Smooth muscle cell (in vitro differentiated cells): ENCODE data around the gene SENP3. TPM values are rescaled to one million over a fixed set of nuclear protein-coding genes. Genes with fewer than 3 reads are reported as not detected.

Source experiments
- DNase-seq: peaks from one replicate; lab custom pipeline; 2025; ENCODE audit not compliant: unreplicated experiment; lab: John Stamatoyannopoulos, UW
- H2AFZ ChIP-seq: fragments of 200-600 bp; sonication (generic); 2 replicates; pipeline ENCODE4 v1.6.0; 2016; ENCODE audit warnings: antibody characterized with exemption, low read depth, mild to moderate bottlenecking
- H3F3A ChIP-seq: fragments of 200-600 bp; sonication (generic); 2 replicates; pipeline ENCODE4 v1.6.0; 2017; ENCODE audit warnings: antibody characterized with exemption, low read depth
- H3K27ac ChIP-seq: fragments of 200-600 bp; sonication (generic); 2 replicates; pipeline ENCODE4 v1.5.1; 2016; ENCODE audit warnings: low read depth, mild to moderate bottlenecking
- H3K27me3 ChIP-seq: fragments of 200-600 bp; sonication (generic); 2 replicates; pipeline ENCODE4 v1.6.1; 2016; ENCODE audit warnings: low read depth, mild to moderate bottlenecking
- H3K36me3 ChIP-seq: fragments of 200-600 bp; sonication (generic); 2 replicates; pipeline ENCODE4 v1.5.1; 2016; ENCODE audit warnings: low read depth
- H3K4me1 ChIP-seq: fragments of 200-600 bp; sonication (generic); 2 replicates; pipeline ENCODE4 v1.5.1; 2016; ENCODE audit warnings: low read depth
- H3K4me2 ChIP-seq: fragments of 200-600 bp; sonication (generic); 2 replicates; pipeline ENCODE4 v1.6.0; 2016; ENCODE audit warnings: mild to moderate bottlenecking
- H3K4me3 ChIP-seq: fragments of 200-600 bp; sonication (generic); 2 replicates; pipeline ENCODE4 v1.5.1; 2016; ENCODE audit warnings: mild to moderate bottlenecking
- H3K79me2 ChIP-seq: fragments of 200-600 bp; sonication (generic); 2 replicates; pipeline ENCODE4 v1.6.0; 2016; ENCODE audit warnings: low read depth, mild to moderate bottlenecking
- H3K9ac ChIP-seq: fragments of 200-600 bp; sonication (generic); 2 replicates; pipeline ENCODE4 v1.6.0; 2016; ENCODE audit warnings: low read depth
- H3K9me3 ChIP-seq: fragments of 200-600 bp; sonication (generic); replicated peaks from 2 replicates; pipeline ENCODE4 v1.5.1; 2016; ENCODE audit warnings: low read depth
- H4K20me1 ChIP-seq: fragments of 200-600 bp; sonication (generic); 2 replicates; pipeline ENCODE4 v1.6.0; 2016; ENCODE audit warnings: low read depth
- CTCF ChIP-seq: fragments of 200-600 bp; sonication (generic); IDR thresholded peaks from 2 replicates; pipeline ENCODE4 v1.5.1; 2017; ENCODE audit warnings: borderline replicate concordance, mild to moderate bottlenecking, antibody characterized with exemption; ENCODE audit not compliant: insufficient read depth, poor library complexity, severe bottlenecking
- WGBS: methylation state at CpG from one replicate; pipeline ENCODE4 v1.1.7; 2016; ENCODE audit warnings: low lambda C conversion rate; 5-methylcytosine and 5-hydroxymethylcytosine counted together
- polyA plus RNA-seq: library from polyadenylated mRNA; unstranded; fragments of >200 nt; fragmentation: Nextera tagmentation; extraction: Ambion mirVana; gene quantifications from 2 replicates; pipeline ENCODE4 v1.2.1, GENCODE V29; 2016
- total RNA-seq: library from RNA; depleted of rRNA; stranded (reverse); fragments of >200 nt; gene quantifications from 2 replicates; pipeline ENCODE4 v1.2.3, GENCODE V29; 2014

The SENP3 gene
- total and polyA plus RNA-seq, 2 experiments from 2014 or later = 33.7 to 72.1 TPM

GRCh38 chr17:7560172-7561027 is 1.3 kb upstream of the SENP3 start:
- DNase-seq = no peak
- no peaks in the 10 kb centered on the region for H3K27me3 ChIP-seq
- no peak overlapping the region for H3K9ac ChIP-seq
- no peaks in the 10 kb centered on the region for H3K9me3 ChIP-seq
- H2AFZ ChIP-seq = peak overlapping the region; percentile 9
- H3K36me3 ChIP-seq = peaks cover 3% of the 10 kb centered on the region
- H3F3A ChIP-seq = peaks cover 5% of the 10 kb centered on the region
- peak overlapping the region; percentile 97 for H3K4me2 ChIP-seq
- H3K4me3 ChIP-seq = peak overlapping the region; percentile 97
- H3K27ac ChIP-seq = peak overlapping the region; percentile 4
- WGBS = 34% methylated on average over 22 of the region's 22 CpGs
- no peaks in the 10 kb centered on the region for H4K20me1 ChIP-seq
- peak; percentile 45 for TF ChIP-seq CTCF
- H3K4me1 ChIP-seq = peaks cover 26% of the 10 kb centered on the region
- H3K79me2 ChIP-seq = peaks cover 35% of the 10 kb centered on the region

- H3K4me2 ChIP-seq = peak overlapping the region; percentile 97
- under 1% methylated on average over 32 of the region's 32 CpGs for WGBS
- no peaks in the 10 kb centered on the region for H3K27me3 ChIP-seq
- H3K79me2 ChIP-seq = peaks cover 38% of the 10 kb centered on the region
- peaks cover 26% of the 10 kb centered on the region for H3K4me1 ChIP-seq
- peak; percentile 63 for TF ChIP-seq CTCF
- H3K9me3 ChIP-seq = no peaks in the 10 kb centered on the region
- peak overlapping the region; percentile 89 for H3K9ac ChIP-seq
- peak overlapping the region; percentile 97 for H2AFZ ChIP-seq
- H3F3A ChIP-seq = peaks cover 5% of the 10 kb centered on the region
- H3K36me3 ChIP-seq = peaks cover 9% of the 10 kb centered on the region
- peak overlapping the region; percentile 88 for H3K27ac ChIP-seq
- H3K4me3 ChIP-seq = peak overlapping the region; percentile 97
- H4K20me1 ChIP-seq = no peaks in the 10 kb centered on the region
- peak; percentile 72 for DNase-seq
Measured at GRCh38 chr17:7561028-7561575, 617 bp upstream of the SENP3 start.

- Histone ChIP-seq H3K4me3 (peak overlapping the region; percentile 97), H2AFZ (peak overlapping the region; percentile 72)
- no peak for DNase-seq
Measured at GRCh38 chr17:7562208-7562605, 488 bp downstream of the SENP3 start.

More at GRCh38 chr17:7562208-7562605, 488 bp downstream of the SENP3 start:
- peaks cover 26% of the 10 kb centered on the region for H3K4me1 ChIP-seq
- no peak for TF ChIP-seq CTCF
- no peaks in the 10 kb centered on the region for H3K9me3 ChIP-seq
- peak overlapping the region; percentile 97 for H3K4me2 ChIP-seq
- H3F3A ChIP-seq = peaks cover 5% of the 10 kb centered on the region
- no peaks in the 10 kb centered on the region for H3K27me3 ChIP-seq
- peaks cover 9% of the 10 kb centered on the region for H3K36me3 ChIP-seq
- no peaks in the 10 kb centered on the region for H4K20me1 ChIP-seq
- peaks cover 49% of the 10 kb centered on the region for H3K79me2 ChIP-seq
- peak overlapping the region; percentile 89 for H3K9ac ChIP-seq
- WGBS = 2% methylated on average over 14 of the region's 28 CpGs
- H3K27ac ChIP-seq = peak overlapping the region; percentile 88
